Smooth muscle cell of the brain vasculature (primary cell): ENCODE data around the gene CSE1L.
"Not testable (repeated sequence)": the region's sequence is repeated elsewhere in the genome, so short reads cannot be mapped to it uniquely, and the experiment has no call there.

Source experiments
- DNase-seq: peaks from one replicate; pipeline ENCODE4 v3.0.0-alpha.2; 2012; ENCODE audit warnings: low read depth, low spot score

The CSE1L gene

GRCh38 chr20:49078310-49078709, 32.2 kb downstream of the CSE1L start:
- no peak for DNase-seq

GRCh38 chr20:49082295-49082694, 36.2 kb downstream of the CSE1L start:
- DNase-seq = not testable (repeated sequence)

- no peak for DNase-seq
These were observed 45.0 kb downstream of the CSE1L start for GRCh38 chr20:49091104-49091503.

GRCh38 chr20:49091762-49092161, 45.6 kb downstream of the CSE1L start:
- DNase-seq = no peak

GRCh38 chr20:49096203-49096730, 50.2 kb downstream of the CSE1L start:
- DNase-seq = no peak

- no peak for DNase-seq
These were observed 51.0 kb downstream of the CSE1L start for GRCh38 chr20:49097159-49097558.

- no peak for DNase-seq
These were observed 52.0 kb downstream of the CSE1L start for GRCh38 chr20:49098136-49098535.

GRCh38 chr20:49099011-49099410, 52.9 kb downstream of the CSE1L start:
- DNase-seq = no peak

- not testable (repeated sequence) for DNase-seq
These were observed 54.2 kb downstream of the CSE1L start for GRCh38 chr20:49100292-49100691.

- no peak for DNase-seq
These were observed 54.9 kb downstream of the CSE1L start for GRCh38 chr20:49100972-49101371.

- no peak for DNase-seq
These were observed 56.9 kb downstream of the CSE1L start for GRCh38 chr20:49103019-49103418.

GRCh38 chr20:49103647-49104364, 57.7 kb downstream of the CSE1L start:
- no peak for DNase-seq

GRCh38 chr20:49104365-49104648, 58.2 kb downstream of the CSE1L start:
- DNase-seq = no peak

- not testable (repeated sequence) for DNase-seq
These were observed 59.0 kb downstream of the CSE1L start for GRCh38 chr20:49104979-49105547.

- DNase-seq = no peak
These were observed 60.2 kb downstream of the CSE1L start for GRCh38 chr20:49106328-49106727.

- DNase-seq = no peak
These were observed 64.9 kb downstream of the CSE1L start for GRCh38 chr20:49110767-49111694.

GRCh38 chr20:49112596-49113274, 66.6 kb downstream of the CSE1L start:
- DNase-seq = no peak

GRCh38 chr20:49115564-49115963, 69.5 kb downstream of the CSE1L start:
- DNase-seq = no peak

- no peak for DNase-seq
These were observed 72.2 kb downstream of the CSE1L start for GRCh38 chr20:49118307-49118706.

GRCh38 chr20:49119988-49120387, 73.9 kb downstream of the CSE1L start:
- DNase-seq = no peak

GRCh38 chr20:49122920-49123319, 76.8 kb downstream of the CSE1L start:
- no peak for DNase-seq

- DNase-seq = no peak
These were observed 77.9 kb downstream of the CSE1L start for GRCh38 chr20:49123982-49124381.
